ENCODE results near the gene VWA3A.

DNA sequence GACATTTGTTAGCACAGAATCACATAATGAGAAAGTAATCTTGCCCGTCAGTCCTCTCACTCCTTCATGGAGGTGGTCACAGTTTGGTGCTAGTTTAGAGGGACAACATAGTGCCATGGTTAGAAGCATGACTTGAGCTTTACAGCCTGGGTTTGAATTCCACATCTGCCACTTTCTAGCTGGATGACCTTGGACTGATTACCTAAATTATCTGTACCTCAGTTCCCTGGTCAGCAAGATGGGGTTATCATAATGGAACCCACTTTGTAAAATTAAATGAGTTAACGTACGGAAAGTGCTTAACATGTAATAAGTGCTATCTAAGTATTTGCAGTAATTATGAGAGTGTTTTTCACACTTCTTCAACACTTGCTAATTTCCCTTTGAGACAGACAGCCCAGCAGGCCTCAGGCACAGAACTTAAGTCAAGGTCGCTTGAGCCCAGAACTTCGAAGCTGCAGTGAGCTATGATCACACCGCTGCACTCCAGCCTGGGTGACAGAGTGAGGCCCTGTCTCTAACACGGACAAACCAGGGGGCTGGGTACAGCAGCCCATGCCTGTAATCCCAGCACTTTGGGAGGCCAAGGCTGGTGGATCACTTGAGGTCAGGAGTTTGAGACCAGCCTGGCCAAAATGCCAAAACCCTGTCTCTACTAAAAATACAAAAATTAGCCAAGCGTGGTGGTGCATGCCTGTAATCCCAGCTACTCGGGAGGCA, 7.1 kb downstream of the VWA3A start:
- no peak for TF ChIP-seq CHD2 (IDR thresholded peaks at IDR 0.05; ENCODE audit: low read length, partially characterized antibody)
- TF ChIP-seq, protein P1, sequence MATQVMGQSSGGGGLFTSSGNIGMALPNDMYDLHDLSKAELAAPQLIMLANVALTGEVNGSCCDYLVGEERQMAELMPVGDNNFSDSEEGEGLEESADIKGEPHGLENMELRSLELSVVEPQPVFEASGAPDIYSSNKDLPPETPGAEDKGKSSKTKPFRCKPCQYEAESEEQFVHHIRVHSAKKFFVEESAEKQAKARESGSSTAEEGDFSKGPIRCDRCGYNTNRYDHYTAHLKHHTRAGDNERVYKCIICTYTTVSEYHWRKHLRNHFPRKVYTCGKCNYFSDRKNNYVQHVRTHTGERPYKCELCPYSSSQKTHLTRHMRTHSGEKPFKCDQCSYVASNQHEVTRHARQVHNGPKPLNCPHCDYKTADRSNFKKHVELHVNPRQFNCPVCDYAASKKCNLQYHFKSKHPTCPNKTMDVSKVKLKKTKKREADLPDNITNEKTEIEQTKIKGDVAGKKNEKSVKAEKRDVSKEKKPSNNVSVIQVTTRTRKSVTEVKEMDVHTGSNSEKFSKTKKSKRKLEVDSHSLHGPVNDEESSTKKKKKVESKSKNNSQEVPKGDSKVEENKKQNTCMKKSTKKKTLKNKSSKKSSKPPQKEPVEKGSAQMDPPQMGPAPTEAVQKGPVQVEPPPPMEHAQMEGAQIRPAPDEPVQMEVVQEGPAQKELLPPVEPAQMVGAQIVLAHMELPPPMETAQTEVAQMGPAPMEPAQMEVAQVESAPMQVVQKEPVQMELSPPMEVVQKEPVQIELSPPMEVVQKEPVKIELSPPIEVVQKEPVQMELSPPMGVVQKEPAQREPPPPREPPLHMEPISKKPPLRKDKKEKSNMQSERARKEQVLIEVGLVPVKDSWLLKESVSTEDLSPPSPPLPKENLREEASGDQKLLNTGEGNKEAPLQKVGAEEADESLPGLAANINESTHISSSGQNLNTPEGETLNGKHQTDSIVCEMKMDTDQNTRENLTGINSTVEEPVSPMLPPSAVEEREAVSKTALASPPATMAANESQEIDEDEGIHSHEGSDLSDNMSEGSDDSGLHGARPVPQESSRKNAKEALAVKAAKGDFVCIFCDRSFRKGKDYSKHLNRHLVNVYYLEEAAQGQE (IDR thresholded peaks at IDR 0.05) = no peak
- TF ChIP-seq POLR2A (IDR thresholded peaks at IDR 0.05; ENCODE audit: low read length) = no peak
- TF ChIP-seq, protein P2, sequence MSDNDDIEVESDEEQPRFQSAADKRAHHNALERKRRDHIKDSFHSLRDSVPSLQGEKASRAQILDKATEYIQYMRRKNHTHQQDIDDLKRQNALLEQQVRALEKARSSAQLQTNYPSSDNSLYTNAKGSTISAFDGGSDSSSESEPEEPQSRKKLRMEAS (IDR thresholded peaks at IDR 0.05) = 0 out of 2 replicates have a peak, but pooled peaks have one; percentile 0
- no peak for TF ChIP-seq RFX5 (IDR thresholded peaks at IDR 0.05)
- TF ChIP-seq, protein P3, sequence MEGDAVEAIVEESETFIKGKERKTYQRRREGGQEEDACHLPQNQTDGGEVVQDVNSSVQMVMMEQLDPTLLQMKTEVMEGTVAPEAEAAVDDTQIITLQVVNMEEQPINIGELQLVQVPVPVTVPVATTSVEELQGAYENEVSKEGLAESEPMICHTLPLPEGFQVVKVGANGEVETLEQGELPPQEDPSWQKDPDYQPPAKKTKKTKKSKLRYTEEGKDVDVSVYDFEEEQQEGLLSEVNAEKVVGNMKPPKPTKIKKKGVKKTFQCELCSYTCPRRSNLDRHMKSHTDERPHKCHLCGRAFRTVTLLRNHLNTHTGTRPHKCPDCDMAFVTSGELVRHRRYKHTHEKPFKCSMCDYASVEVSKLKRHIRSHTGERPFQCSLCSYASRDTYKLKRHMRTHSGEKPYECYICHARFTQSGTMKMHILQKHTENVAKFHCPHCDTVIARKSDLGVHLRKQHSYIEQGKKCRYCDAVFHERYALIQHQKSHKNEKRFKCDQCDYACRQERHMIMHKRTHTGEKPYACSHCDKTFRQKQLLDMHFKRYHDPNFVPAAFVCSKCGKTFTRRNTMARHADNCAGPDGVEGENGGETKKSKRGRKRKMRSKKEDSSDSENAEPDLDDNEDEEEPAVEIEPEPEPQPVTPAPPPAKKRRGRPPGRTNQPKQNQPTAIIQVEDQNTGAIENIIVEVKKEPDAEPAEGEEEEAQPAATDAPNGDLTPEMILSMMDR (IDR thresholded peaks at IDR 0.05) = no peak; the same call in 2 of the 3 replicates
- no peak for TF ChIP-seq EP300 (IDR thresholded peaks at IDR 0.05)
- TF ChIP-seq TP53 (CRISPR knock-in tag; IDR thresholded peaks at IDR 0.05) = no peak
- TF ChIP-seq HDAC2 (IDR thresholded peaks at IDR 0.05) = no peak
- TF ChIP-seq ZFP36 (IDR thresholded peaks at IDR 0.05; ENCODE audit: borderline replicate concordance, partially characterized antibody) = no peak

Data from A549 (cell line).